Liver (tissue), 9 donors: ENCODE data around the gene RYR1. TPM values are rescaled to one million over a fixed set of nuclear protein-coding genes. Genes with fewer than 3 reads are reported as not detected.

Experiments used
- DNase-seq: peaks from one replicate; pipeline ENCODE4 v3.0.0-alpha.2; 2017; ENCODE audit warnings: low spot score
- H3K27ac ChIP-seq, 2 donors: one replicate each; pipeline ENCODE4 v1.7.0; 2013; ENCODE audit warnings: inconsistent platforms in 2 of 2, low read length in 2 of 2, control low read depth in 1 of 2, low read depth in 1 of 2, mild to moderate bottlenecking in 1 of 2
- H3K27me3 ChIP-seq, 4 donors: one replicate each; pipeline versions ENCODE4 v1.6.1 to v1.7.0; 2013; ENCODE audit warnings: low read length in 3 of 4, inconsistent platforms in 1 of 4, mild to moderate bottlenecking in 1 of 4, moderate library complexity in 1 of 4; ENCODE audit not compliant: control insufficient read depth in 4 of 4, insufficient read depth in 4 of 4
- H3K36me3 ChIP-seq, 4 donors: one replicate each; pipeline versions ENCODE4 v1.6.1 to v1.7.0; 2013; ENCODE audit warnings: low read length in 3 of 4, mild to moderate bottlenecking in 3 of 4, low read depth in 1 of 4, moderate library complexity in 1 of 4; ENCODE audit not compliant: control insufficient read depth in 4 of 4, insufficient read depth in 3 of 4
- H3K4me1 ChIP-seq, 4 donors: one replicate each; pipeline versions ENCODE4 v1.6.1 to v1.7.0; 2013; ENCODE audit warnings: low read length in 3 of 4, mild to moderate bottlenecking in 3 of 4, moderate library complexity in 1 of 4; ENCODE audit not compliant: control insufficient read depth in 4 of 4, insufficient read depth in 4 of 4
- H3K4me3 ChIP-seq, 3 donors: one replicate each; pipeline versions ENCODE4 v1.6.1 to v1.7.0; 2013; ENCODE audit warnings: low read length in 3 of 3, control low read depth in 1 of 3, low read depth in 1 of 3, mild to moderate bottlenecking in 1 of 3
- H3K9ac ChIP-seq, 2 donors: one replicate each; pipeline ENCODE4 v1.7.0; 2013; ENCODE audit warnings: low read length in 2 of 2, mild to moderate bottlenecking in 2 of 2, moderate library complexity in 2 of 2, control low read depth in 1 of 2, low read depth in 1 of 2
- H3K9me3 ChIP-seq, 4 donors: one replicate each; pipeline versions ENCODE4 v1.6.1 to v1.7.0; 2013; ENCODE audit warnings: low read length in 3 of 4; ENCODE audit not compliant: control insufficient read depth in 4 of 4
- ATF3 ChIP-seq: IDR thresholded peaks from 2 replicates; pipeline ENCODE4 v1.6.1; 2016; ENCODE audit warnings: antibody characterized with exemption
- CTCF ChIP-seq: fragments of 150-350 bp; IDR thresholded peaks from 2 replicates; pipeline ENCODE4 v1.5.1; 2017; ENCODE audit warnings: improper control_type of control experiment, low read depth, low read length; ENCODE audit not compliant: missing input control
- EGR1 ChIP-seq, 2 donors: IDR thresholded peaks; 2 replicates each; pipeline ENCODE4 v1.6.1; 2016 to 2018; ENCODE audit warnings: antibody characterized with exemption in 2 of 2, low read depth in 2 of 2
- FOXA1 ChIP-seq: IDR thresholded peaks from 2 replicates; pipeline ENCODE4 v1.6.1; 2016; ENCODE audit warnings: antibody characterized with exemption
- FOXA2 ChIP-seq: IDR thresholded peaks from 2 replicates; pipeline ENCODE4 v1.6.1; 2016; ENCODE audit warnings: antibody characterized with exemption
- HNF4A ChIP-seq, 2 donors: conservative IDR thresholded peaks; 2 replicates each; pipeline ENCODE4 v1.6.1; 2016; ENCODE audit warnings: antibody characterized with exemption in 2 of 2, mild to moderate bottlenecking in 2 of 2
- HNF4G ChIP-seq: IDR thresholded peaks from 2 replicates; pipeline ENCODE4 v1.6.1; 2016; ENCODE audit warnings: antibody characterized with exemption
- JUND ChIP-seq, 2 donors: IDR thresholded peaks; 2 replicates each; pipeline ENCODE4 v1.6.1; 2016; ENCODE audit warnings: antibody characterized with exemption in 2 of 2
- MAX ChIP-seq: IDR thresholded peaks from 2 replicates; pipeline ENCODE4 v1.6.1; 2016; ENCODE audit warnings: antibody characterized with exemption
- NR2F2 ChIP-seq: IDR thresholded peaks from 2 replicates; pipeline ENCODE4 v1.6.1; 2016; ENCODE audit warnings: antibody characterized with exemption
- REST ChIP-seq: IDR thresholded peaks from 2 replicates; pipeline ENCODE4 v1.6.1; 2016; ENCODE audit warnings: antibody characterized with exemption, mild to moderate bottlenecking
- RXRA ChIP-seq, 2 donors: IDR thresholded peaks; 2 replicates each; pipeline ENCODE4 v1.6.1; 2017 to 2018; ENCODE audit warnings: antibody characterized with exemption in 2 of 2, mild to moderate bottlenecking in 1 of 2
- SP1 ChIP-seq: IDR thresholded peaks from 2 replicates; pipeline ENCODE4 v1.6.1; 2018; ENCODE audit warnings: antibody characterized with exemption, mild to moderate bottlenecking
- TAF1 ChIP-seq: conservative IDR thresholded peaks from 2 replicates; pipeline ENCODE4 v1.6.1; 2016; ENCODE audit warnings: antibody characterized with exemption, mild to moderate bottlenecking
- YY1 ChIP-seq: IDR thresholded peaks from 2 replicates; pipeline ENCODE4 v1.6.1; 2016; ENCODE audit warnings: antibody characterized with exemption, mild to moderate bottlenecking
- ZBTB33 ChIP-seq: IDR thresholded peaks from 2 replicates; pipeline ENCODE4 v1.6.1; 2016; ENCODE audit warnings: antibody characterized with exemption
- WGBS: extraction: QIAGEN DNeasy Blood & Tissue Kit; methylation state at CpG from one replicate; pipeline ENCODE4 v1.1.7; 2013; 5-methylcytosine and 5-hydroxymethylcytosine counted together
- polyA plus RNA-seq, 2 donors: library from polyadenylated mRNA; stranded (reverse) in 1 of 2; unstranded in 1 of 2; fragments of 200-250 nt in 1 of 2; fragments of >200 nt in 1 of 2; fragmentation: Nextera tagmentation in 1 of 2; extraction: Ambion mirVana in 1 of 2; gene quantifications; one replicate each; pipeline versions ENCODE4 v1.2.1 to v1.2.3, GENCODE V29; 2013 to 2015
- total RNA-seq, 2 donors: library from RNA; depleted of rRNA; stranded (reverse); fragments of >200 nt; gene quantifications; one replicate each; pipeline ENCODE4 v1.2.3, GENCODE V29; 2014
- donor health status: healthy.
- donor health status: healthy.
- donor health status: healthy.
- donor health status: healthy.
- donor health status: healthy.

RYR1 gene
- under 1 TPM; 0.33 to 0.70 TPM for total RNA-seq
- under 1 TPM; 0.01 to 0.25 TPM for polyA plus RNA-seq

GRCh38 chr19:38433268-38433733, at the start of gene RYR1:
TSS of gene RYR1 (plus strand) at chr19:38433691. CDS start at chr19:38433830, 139 bp downstream.
- WGBS = 16% methylated on average over 20 of the region's 20 CpGs

GRCh38 chr19:38383743-38384142, 49.7 kb upstream of the RYR1 start:
- no peak for DNase-seq
- Histone ChIP-seq H3K27me3 (no peaks in the 10 kb centered on the region), H3K36me3 (peaks cover 9 to 49% (median 31%) of the 10 kb centered on the region in 4 donors), H3K4me3 (no peak overlapping the region), H3K4me1 (peaks cover 7 to 23% (median 16%) of the 10 kb centered on the region in 4 donors), H3K27ac (no peak overlapping the region), H3K9ac (no peak overlapping the region), H3K9me3 (no peaks in the 10 kb centered on the region)
- no peak for TF ChIP-seq HNF4G
- TF ChIP-seq ZBTB33 = no peak
- no peak for TF ChIP-seq SP1
- TF ChIP-seq CTCF = no peak
- no peak for TF ChIP-seq REST
- no peak for TF ChIP-seq MAX
- TF ChIP-seq TAF1 = no peak
- no peak for TF ChIP-seq FOXA2
- no peak for TF ChIP-seq HNF4A (conservative IDR thresholded peaks at IDR 0.05)
- TF ChIP-seq YY1 = no peak
- no peak for TF ChIP-seq NR2F2
- TF ChIP-seq JUND (IDR thresholded peaks at IDR 0.05) = no peak
- no peak for TF ChIP-seq RXRA (IDR thresholded peaks at IDR 0.05)
- no peak for TF ChIP-seq FOXA1
- no peak for TF ChIP-seq ATF3
- TF ChIP-seq EGR1 (IDR thresholded peaks at IDR 0.05; ENCODE audit: low read depth in 2 of 2) = no peak
- 94% methylated on average over 2 of the region's 2 CpGs for WGBS

More at GRCh38 chr19:38433268-38433733, at the start of gene RYR1:
- Histone ChIP-seq H3K4me1 (peaks cover 0 to 2% (median 0%) of the 10 kb centered on the region in 4 donors), H3K4me3 (no peak within 1 kb of the TSS), H3K9ac (no peak within 1 kb of the TSS), H3K27ac (no peak within 1 kb of the TSS), H3K9me3 (no peaks in the 10 kb centered on the region), H3K36me3 (no peaks in the 10 kb centered on the region), H3K27me3 (peaks cover 0 to 9% (median 4%) of the 10 kb centered on the region in 4 donors)
- peak; percentile 44 for DNase-seq
- TF ChIP-seq MAX = no peak
- TF ChIP-seq CTCF = no peak
- TF ChIP-seq SP1 = no peak
